Measurements from ENCODE around the gene TXNDC17.

- no peak for TF ChIP-seq NR2C2 (CRISPR knock-in tag; IDR thresholded peaks at IDR 0.05)
- no peak for TF ChIP-seq GTF2I (CRISPR knock-in tag; conservative IDR thresholded peaks at IDR 0.05)
- TF ChIP-seq SMAD3 (CRISPR knock-in tag; IDR thresholded peaks at IDR 0.05; ENCODE audit: borderline replicate concordance), result no peak
- TF ChIP-seq, protein P1, sequence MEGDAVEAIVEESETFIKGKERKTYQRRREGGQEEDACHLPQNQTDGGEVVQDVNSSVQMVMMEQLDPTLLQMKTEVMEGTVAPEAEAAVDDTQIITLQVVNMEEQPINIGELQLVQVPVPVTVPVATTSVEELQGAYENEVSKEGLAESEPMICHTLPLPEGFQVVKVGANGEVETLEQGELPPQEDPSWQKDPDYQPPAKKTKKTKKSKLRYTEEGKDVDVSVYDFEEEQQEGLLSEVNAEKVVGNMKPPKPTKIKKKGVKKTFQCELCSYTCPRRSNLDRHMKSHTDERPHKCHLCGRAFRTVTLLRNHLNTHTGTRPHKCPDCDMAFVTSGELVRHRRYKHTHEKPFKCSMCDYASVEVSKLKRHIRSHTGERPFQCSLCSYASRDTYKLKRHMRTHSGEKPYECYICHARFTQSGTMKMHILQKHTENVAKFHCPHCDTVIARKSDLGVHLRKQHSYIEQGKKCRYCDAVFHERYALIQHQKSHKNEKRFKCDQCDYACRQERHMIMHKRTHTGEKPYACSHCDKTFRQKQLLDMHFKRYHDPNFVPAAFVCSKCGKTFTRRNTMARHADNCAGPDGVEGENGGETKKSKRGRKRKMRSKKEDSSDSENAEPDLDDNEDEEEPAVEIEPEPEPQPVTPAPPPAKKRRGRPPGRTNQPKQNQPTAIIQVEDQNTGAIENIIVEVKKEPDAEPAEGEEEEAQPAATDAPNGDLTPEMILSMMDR (IDR thresholded peaks at IDR 0.05), result no peak
- no peak for TF ChIP-seq ELF4 (CRISPR knock-in tag; IDR thresholded peaks at IDR 0.05; ENCODE audit: low read depth)
- no peak for TF ChIP-seq CBFB (CRISPR knock-in tag; IDR thresholded peaks at IDR 0.05; ENCODE audit: low read depth)
- TF ChIP-seq CREB1 (CRISPR knock-in tag; IDR thresholded peaks at IDR 0.05), result no peak
- TF ChIP-seq NR3C1 (CRISPR knock-in tag; conservative IDR thresholded peaks at IDR 0.05; ENCODE audit: low read depth), result no peak
These were observed 28.0 kb downstream of the TXNDC17 start for GRCh38 chr17:6668727-6669425.
